Gastrocnemius medialis (tissue), 4 donors: ENCODE measurements around the gene SLC25A29. TPM values are rescaled to one million over a fixed set of nuclear protein-coding genes. Genes with fewer than 3 reads are reported as not detected.
"Not testable (repeated sequence)": the region's sequence is repeated elsewhere in the genome, so short reads cannot be mapped to it uniquely, and the experiment has no call there.

Experiments used
- ATAC-seq, 2 donors: fragments of 150-250 bp; one replicate each; pipeline ENCODE4 v1.9.1; 2016
- DNase-seq, 2 donors: peaks; one replicate each; pipeline ENCODE4 v3.0.0-alpha.2; 2019
- H3K27ac ChIP-seq, 4 donors: fragments of 200-600 bp; sonication (generic); 1 replicate in 1 of 4; 2 replicates in 3 of 4; pipeline ENCODE4 v1.5.1; 2016 to 2018; ENCODE audit warnings: mild to moderate bottlenecking in 2 of 4, moderate library complexity in 1 of 4
- H3K27me3 ChIP-seq, 3 donors: fragments of 200-600 bp; sonication (generic) in 2 of 3; 1 replicate in 1 of 3; 2 replicates in 2 of 3; pipeline versions ENCODE4 v1.5.1 to v1.6.0; 2016 to 2019; ENCODE audit warnings: mild to moderate bottlenecking in 1 of 3, moderate library complexity in 1 of 3
- H3K36me3 ChIP-seq, 2 donors: fragments of 200-600 bp; sonication (generic) in 1 of 2; one replicate each; pipeline ENCODE4 v1.5.1; 2017 to 2018
- H3K4me1 ChIP-seq, 2 donors: fragments of 200-600 bp; sonication (generic) in 1 of 2; one replicate each; pipeline ENCODE4 v1.5.1; 2016 to 2017; ENCODE audit warnings: mild to moderate bottlenecking in 2 of 2
- H3K4me3 ChIP-seq, 4 donors: fragments of 200-600 bp; sonication (generic) in 3 of 4; 1 replicate in 1 of 4; 2 replicates in 3 of 4; pipeline ENCODE4 v1.5.1; 2016 to 2019; ENCODE audit warnings: mild to moderate bottlenecking in 2 of 4
- H3K9me3 ChIP-seq, 3 donors: fragments of 200-600 bp; sonication (generic) in 2 of 3; 1 replicate in 1 of 3; 2 replicates in 2 of 3; pipeline ENCODE4 v1.5.1; 2016 to 2019
- POLR2A ChIP-seq, 2 donors: fragments of 450-650 bp; IDR thresholded peaks; one replicate each; pipeline ENCODE4 v1.6.1; 2017; ENCODE audit warnings: antibody characterized with exemption in 2 of 2, mild to moderate bottlenecking in 2 of 2, moderate library complexity in 2 of 2
- in situ Hi-C, 4 donors: fragments of 200-750 bp; cut with MboI; loops; one replicate each; pipeline versions ENCODE4 v1.15.0 to v1.8.0; 2017; ENCODE audit warnings: low sequenced_read_pairs in 4 of 4
- intact Hi-C: fragments of 100-400 bp; cut with DNase I; formaldehyde crosslinking; loops from one replicate; pipeline ENCODE4 v1.15.1; 2023; ENCODE audit warnings: low total_unique reads
- total RNA-seq, 4 donors: library from RNA; depleted of rRNA; stranded (reverse); fragments of >200 nt; gene quantifications; one replicate each; pipeline versions ENCODE4 v1.1.0 to v1.2.3, GENCODE V29; 2016
- TF ChIP-seq, protein P1 (sequence below), 5 experiments: fragments of 450-650 bp in 3 of 5; fragments of 200-600 bp in 2 of 5; sonication (generic) in 2 of 5; IDR thresholded peaks in 4 of 5; conservative IDR thresholded peaks in 1 of 5; 1 replicate in 4 of 5; 2 replicates in 1 of 5; pipeline ENCODE4 v1.5.1; 2016 to 2019; ENCODE audit warnings: antibody characterized with exemption in 5 of 5, mild to moderate bottlenecking in 3 of 5, moderate library complexity in 3 of 5

SLC25A29 gene
- total RNA-seq, 4 donors from 2014 or later, result 9.0 to 17.4 (median 13.4) TPM

DNA sequence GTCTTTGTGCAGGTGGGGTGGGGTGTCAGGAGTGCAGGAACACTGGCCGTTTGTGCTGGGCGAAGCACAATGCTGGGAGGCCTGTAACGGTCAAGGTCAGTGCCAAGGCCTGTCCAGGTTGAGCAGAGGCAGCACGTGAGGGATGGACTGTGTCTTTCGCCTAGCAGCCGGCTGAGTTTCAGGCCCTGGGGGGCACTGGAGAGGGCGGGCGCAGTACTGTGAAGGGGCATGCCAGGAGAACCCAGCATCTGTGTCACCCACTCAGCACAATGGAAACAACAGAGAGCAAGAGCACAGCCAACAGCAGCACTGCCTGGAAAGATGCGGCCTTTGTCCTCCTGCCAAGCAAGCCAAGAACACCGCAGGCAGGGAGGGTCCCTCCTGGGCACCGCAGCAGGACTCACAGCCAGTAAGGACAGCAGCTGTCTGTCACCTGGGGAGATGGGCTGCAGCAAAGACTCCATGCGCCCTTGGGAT is 42.0 kb upstream of the SLC25A29 start:
- intact Hi-C loops, result no loop called here

DNA sequence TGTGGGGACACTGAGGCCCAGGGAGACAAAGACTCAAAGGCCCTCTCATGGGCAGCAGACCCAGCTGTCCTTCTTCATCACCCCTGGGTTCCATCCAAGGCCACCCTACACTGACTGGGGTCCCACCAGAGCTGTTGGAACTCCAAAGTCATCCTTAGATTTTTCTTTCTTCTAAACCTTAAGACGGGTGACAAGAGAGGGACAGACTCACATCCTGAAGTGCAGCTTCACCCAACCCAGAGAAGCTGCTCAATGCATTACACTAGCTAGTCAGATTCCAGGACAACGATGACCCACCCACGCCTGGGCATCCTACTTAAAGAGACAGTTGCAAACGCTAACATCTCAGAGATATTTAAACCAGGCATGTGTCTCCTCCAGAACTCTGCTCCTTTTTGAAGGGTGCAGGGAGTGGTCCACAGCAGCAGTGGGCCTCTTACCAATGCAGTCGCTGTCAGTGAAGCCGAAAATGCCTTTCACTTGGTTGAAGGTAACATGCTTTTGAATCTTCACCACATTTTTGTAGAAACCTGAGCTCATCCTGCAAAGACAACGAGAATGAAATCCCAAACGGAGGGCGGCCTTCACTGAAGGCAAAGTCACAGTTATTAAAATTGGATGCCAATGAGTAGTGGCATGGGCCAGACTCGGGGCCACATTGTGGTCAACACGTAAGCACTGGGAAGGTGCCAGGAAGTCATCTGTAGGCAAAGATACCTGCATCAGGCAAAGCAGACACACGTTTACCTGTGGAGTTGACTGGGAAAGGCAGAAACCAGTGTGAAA is 40.3 kb upstream of the SLC25A29 start:
- intact Hi-C loops, result no loop called here
- Histone ChIP-seq H3K9me3 (no peaks in the 10 kb centered on the region), H3K4me3 (no peak overlapping the region), H3K4me1 (peaks cover 0 to 8% of the 10 kb centered on the region in 2 donors), H3K36me3 (peaks cover 0 to 48% of the 10 kb centered on the region in 2 donors), H3K27me3 (no peaks in the 10 kb centered on the region), H3K27ac (no peak overlapping the region)
- in situ Hi-C loops, result no loop called here
- TF ChIP-seq POLR2A (IDR thresholded peaks at IDR 0.05), result no peak
- TF ChIP-seq, protein P1, sequence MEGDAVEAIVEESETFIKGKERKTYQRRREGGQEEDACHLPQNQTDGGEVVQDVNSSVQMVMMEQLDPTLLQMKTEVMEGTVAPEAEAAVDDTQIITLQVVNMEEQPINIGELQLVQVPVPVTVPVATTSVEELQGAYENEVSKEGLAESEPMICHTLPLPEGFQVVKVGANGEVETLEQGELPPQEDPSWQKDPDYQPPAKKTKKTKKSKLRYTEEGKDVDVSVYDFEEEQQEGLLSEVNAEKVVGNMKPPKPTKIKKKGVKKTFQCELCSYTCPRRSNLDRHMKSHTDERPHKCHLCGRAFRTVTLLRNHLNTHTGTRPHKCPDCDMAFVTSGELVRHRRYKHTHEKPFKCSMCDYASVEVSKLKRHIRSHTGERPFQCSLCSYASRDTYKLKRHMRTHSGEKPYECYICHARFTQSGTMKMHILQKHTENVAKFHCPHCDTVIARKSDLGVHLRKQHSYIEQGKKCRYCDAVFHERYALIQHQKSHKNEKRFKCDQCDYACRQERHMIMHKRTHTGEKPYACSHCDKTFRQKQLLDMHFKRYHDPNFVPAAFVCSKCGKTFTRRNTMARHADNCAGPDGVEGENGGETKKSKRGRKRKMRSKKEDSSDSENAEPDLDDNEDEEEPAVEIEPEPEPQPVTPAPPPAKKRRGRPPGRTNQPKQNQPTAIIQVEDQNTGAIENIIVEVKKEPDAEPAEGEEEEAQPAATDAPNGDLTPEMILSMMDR (IDR thresholded peaks at IDR 0.05 in 4 of 5, conservative IDR thresholded peaks at IDR 0.05 in 1 of 5), result no peak
- DNase-seq (no peak), ATAC-seq (no peak)

More for the DNA sequence above, 42.0 kb upstream of the SLC25A29 start:
- Histone ChIP-seq H3K9me3 (no peaks in the 10 kb centered on the region), H3K27ac (no peak overlapping the region), H3K27me3 (no peaks in the 10 kb centered on the region), H3K4me3 (no peak overlapping the region), H3K4me1 (no peaks in the 10 kb centered on the region), H3K36me3 (peaks cover 0 to 57% of the 10 kb centered on the region in 2 donors)
- in situ Hi-C loops, result no loop called here
- DNase-seq (no peak), ATAC-seq (no peak)
- TF ChIP-seq, protein P1 (IDR thresholded peaks at IDR 0.05 in 4 of 5, conservative IDR thresholded peaks at IDR 0.05 in 1 of 5), result no peak
- no peak for TF ChIP-seq POLR2A (IDR thresholded peaks at IDR 0.05)

DNA sequence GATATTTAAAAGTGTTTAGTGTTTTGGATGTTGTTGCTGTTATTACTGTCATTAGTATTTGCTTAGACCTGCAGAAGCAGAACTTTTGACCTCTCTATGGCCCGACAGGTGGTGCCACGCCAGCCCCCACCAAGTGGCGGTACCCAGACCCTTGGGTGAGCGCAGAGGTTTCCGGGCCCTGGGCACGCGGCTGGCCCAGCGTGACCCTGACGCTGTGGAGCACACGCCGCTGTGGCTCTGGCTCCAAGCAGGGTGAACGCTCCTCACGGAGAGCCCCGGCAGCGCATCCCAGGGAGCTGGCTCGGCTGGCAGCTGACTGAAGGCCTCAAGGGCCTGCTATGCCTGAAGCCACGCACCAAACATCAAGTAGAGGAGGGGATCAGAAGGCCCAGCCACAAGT is 39.5 kb upstream of the SLC25A29 start:
- Histone ChIP-seq H3K36me3 (peaks cover 0 to 40% of the 10 kb centered on the region in 2 donors), H3K4me3 (no peak overlapping the region), H3K9me3 (no peaks in the 10 kb centered on the region), H3K4me1 (peaks cover 0 to 16% of the 10 kb centered on the region in 2 donors), H3K27ac (no peak overlapping the region), H3K27me3 (no peaks in the 10 kb centered on the region)
- ATAC-seq (no peak), DNase-seq (no peak)
- TF ChIP-seq, protein P1 (IDR thresholded peaks at IDR 0.05 in 4 of 5, conservative IDR thresholded peaks at IDR 0.05 in 1 of 5), result no peak
- no peak for TF ChIP-seq POLR2A (IDR thresholded peaks at IDR 0.05)
- in situ Hi-C loops, result no loop called here
- intact Hi-C loops, result no loop called here

DNA sequence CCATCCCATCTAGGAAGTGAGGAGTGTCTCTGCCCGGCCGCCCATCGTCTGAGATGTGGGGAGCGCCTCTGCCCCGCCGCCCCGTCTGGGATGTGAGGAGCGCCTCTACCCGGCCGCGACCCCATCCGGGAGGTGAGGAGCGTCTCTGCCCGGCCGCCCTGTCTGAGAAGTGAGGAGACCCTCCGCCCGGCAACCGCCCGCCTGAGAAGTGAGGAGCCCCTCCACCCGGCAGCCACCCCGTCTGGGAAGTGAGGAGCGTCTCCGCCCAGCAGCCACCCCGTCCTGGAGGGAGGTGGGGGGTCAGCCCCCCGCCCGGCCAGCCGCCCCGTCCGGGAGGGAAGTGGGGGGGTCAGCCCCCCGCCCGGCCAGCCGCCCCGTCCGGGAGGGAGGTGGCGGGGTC is 38.4 kb upstream of the SLC25A29 start:
- peaks cover 0 to 20% of the 10 kb centered on the region in 2 donors for H3K4me1 ChIP-seq
- in situ Hi-C loops, DNase-seq, intact Hi-C loops, ATAC-seq, H3K27ac ChIP-seq, H3K27me3 ChIP-seq, H3K9me3 ChIP-seq, H3K4me3 ChIP-seq: not testable (repeated sequence)
- H3K36me3 ChIP-seq, result peaks cover 0 to 47% of the 10 kb centered on the region in 2 donors

DNA sequence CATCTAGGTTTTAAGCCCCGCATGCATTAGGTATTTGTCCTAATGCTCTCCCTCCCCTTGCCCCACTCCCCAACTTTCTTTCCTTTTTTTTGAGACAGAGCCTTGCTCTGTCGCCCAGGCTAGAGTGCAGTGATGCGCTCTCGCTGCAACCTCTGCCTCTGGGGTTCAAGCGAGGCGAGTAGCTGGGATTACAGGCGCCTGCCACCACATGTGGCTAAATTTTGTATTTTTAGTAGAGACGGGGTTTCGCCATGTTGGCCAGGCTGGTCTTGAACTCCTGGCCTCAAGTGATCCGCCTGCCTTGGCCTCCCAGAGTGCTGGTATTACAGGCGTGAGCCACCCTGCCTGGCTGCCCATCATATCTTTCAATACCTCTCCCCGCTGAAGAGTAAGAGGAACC is 36.6 kb upstream of the SLC25A29 start:
- in situ Hi-C loops, H3K27me3 ChIP-seq, intact Hi-C loops, H3K9me3 ChIP-seq, H3K4me3 ChIP-seq, DNase-seq, ATAC-seq: not testable (repeated sequence)
- H3K27ac ChIP-seq, result peak overlapping the region in 1 of 4 donors; percentile 71
- peaks cover 0 to 20% of the 10 kb centered on the region in 2 donors for H3K4me1 ChIP-seq
- peaks cover 0 to 49% of the 10 kb centered on the region in 2 donors for H3K36me3 ChIP-seq
